Liver (tissue), 9 donors: ENCODE measurements around the gene KLK3. TPM values are rescaled to one million over a fixed set of nuclear protein-coding genes. Genes with fewer than 3 reads are reported as not detected.

Source experiments
- DNase-seq: peaks from one replicate; pipeline ENCODE4 v3.0.0-alpha.2; 2017; ENCODE audit warnings: low spot score
- H3K27ac ChIP-seq, 2 donors: one replicate each; pipeline ENCODE4 v1.7.0; 2013; ENCODE audit warnings: inconsistent platforms in 2 of 2, low read length in 2 of 2, control low read depth in 1 of 2, low read depth in 1 of 2, mild to moderate bottlenecking in 1 of 2
- H3K27me3 ChIP-seq, 4 donors: one replicate each; pipeline versions ENCODE4 v1.6.1 to v1.7.0; 2013; ENCODE audit warnings: low read length in 3 of 4, inconsistent platforms in 1 of 4, mild to moderate bottlenecking in 1 of 4, moderate library complexity in 1 of 4; ENCODE audit not compliant: control insufficient read depth in 4 of 4, insufficient read depth in 4 of 4
- H3K36me3 ChIP-seq, 4 donors: one replicate each; pipeline versions ENCODE4 v1.6.1 to v1.7.0; 2013; ENCODE audit warnings: low read length in 3 of 4, mild to moderate bottlenecking in 3 of 4, low read depth in 1 of 4, moderate library complexity in 1 of 4; ENCODE audit not compliant: control insufficient read depth in 4 of 4, insufficient read depth in 3 of 4
- H3K4me1 ChIP-seq, 4 donors: one replicate each; pipeline versions ENCODE4 v1.6.1 to v1.7.0; 2013; ENCODE audit warnings: low read length in 3 of 4, mild to moderate bottlenecking in 3 of 4, moderate library complexity in 1 of 4; ENCODE audit not compliant: control insufficient read depth in 4 of 4, insufficient read depth in 4 of 4
- H3K4me3 ChIP-seq, 3 donors: one replicate each; pipeline versions ENCODE4 v1.6.1 to v1.7.0; 2013; ENCODE audit warnings: low read length in 3 of 3, control low read depth in 1 of 3, low read depth in 1 of 3, mild to moderate bottlenecking in 1 of 3
- H3K9ac ChIP-seq, 2 donors: one replicate each; pipeline ENCODE4 v1.7.0; 2013; ENCODE audit warnings: low read length in 2 of 2, mild to moderate bottlenecking in 2 of 2, moderate library complexity in 2 of 2, control low read depth in 1 of 2, low read depth in 1 of 2
- H3K9me3 ChIP-seq, 4 donors: one replicate each; pipeline versions ENCODE4 v1.6.1 to v1.7.0; 2013; ENCODE audit warnings: low read length in 3 of 4; ENCODE audit not compliant: control insufficient read depth in 4 of 4
- FOXA1 ChIP-seq: IDR thresholded peaks from 2 replicates; pipeline ENCODE4 v1.6.1; 2016; ENCODE audit warnings: antibody characterized with exemption
- FOXA2 ChIP-seq: IDR thresholded peaks from 2 replicates; pipeline ENCODE4 v1.6.1; 2016; ENCODE audit warnings: antibody characterized with exemption
- HNF4G ChIP-seq: IDR thresholded peaks from 2 replicates; pipeline ENCODE4 v1.6.1; 2016; ENCODE audit warnings: antibody characterized with exemption
- JUND ChIP-seq, 2 donors: IDR thresholded peaks; 2 replicates each; pipeline ENCODE4 v1.6.1; 2016; ENCODE audit warnings: antibody characterized with exemption in 2 of 2
- NR2F2 ChIP-seq: IDR thresholded peaks from 2 replicates; pipeline ENCODE4 v1.6.1; 2016; ENCODE audit warnings: antibody characterized with exemption
- RAD21 ChIP-seq, 2 donors: IDR thresholded peaks; 2 replicates each; pipeline ENCODE4 v1.6.1; 2016; ENCODE audit warnings: antibody characterized with exemption in 2 of 2, mild to moderate bottlenecking in 2 of 2
- RXRA ChIP-seq, 2 donors: IDR thresholded peaks; 2 replicates each; pipeline ENCODE4 v1.6.1; 2017 to 2018; ENCODE audit warnings: antibody characterized with exemption in 2 of 2, mild to moderate bottlenecking in 1 of 2
- TAF1 ChIP-seq: conservative IDR thresholded peaks from 2 replicates; pipeline ENCODE4 v1.6.1; 2016; ENCODE audit warnings: antibody characterized with exemption, mild to moderate bottlenecking
- YY1 ChIP-seq: IDR thresholded peaks from 2 replicates; pipeline ENCODE4 v1.6.1; 2016; ENCODE audit warnings: antibody characterized with exemption, mild to moderate bottlenecking
- WGBS: extraction: QIAGEN DNeasy Blood & Tissue Kit; methylation state at CpG from one replicate; pipeline ENCODE4 v1.1.7; 2013; 5-methylcytosine and 5-hydroxymethylcytosine counted together
- polyA plus RNA-seq, 2 donors: library from polyadenylated mRNA; stranded (reverse) in 1 of 2; unstranded in 1 of 2; fragments of 200-250 nt in 1 of 2; fragments of >200 nt in 1 of 2; fragmentation: Nextera tagmentation in 1 of 2; extraction: Ambion mirVana in 1 of 2; gene quantifications; one replicate each; pipeline versions ENCODE4 v1.2.1 to v1.2.3, GENCODE V29; 2013 to 2015
- total RNA-seq, 2 donors: library from RNA; depleted of rRNA; stranded (reverse); fragments of >200 nt; gene quantifications; one replicate each; pipeline ENCODE4 v1.2.3, GENCODE V29; 2014
- TF ChIP-seq, protein P1 (sequence below): IDR thresholded peaks from 2 replicates; pipeline ENCODE4 v1.6.1; 2016; ENCODE audit warnings: antibody characterized with exemption
- TF ChIP-seq, protein P2 (sequence below): fragments of 150-350 bp; IDR thresholded peaks from 2 replicates; pipeline ENCODE4 v1.5.1; 2017; ENCODE audit warnings: improper control_type of control experiment, low read depth, low read length; ENCODE audit not compliant: missing input control
- donor health status: healthy.
- donor health status: healthy.
- donor health status: healthy.
- donor health status: healthy.
- donor health status: healthy.

KLK3 gene
- total and polyA plus RNA-seq, 4 donors = not detected

DNA sequence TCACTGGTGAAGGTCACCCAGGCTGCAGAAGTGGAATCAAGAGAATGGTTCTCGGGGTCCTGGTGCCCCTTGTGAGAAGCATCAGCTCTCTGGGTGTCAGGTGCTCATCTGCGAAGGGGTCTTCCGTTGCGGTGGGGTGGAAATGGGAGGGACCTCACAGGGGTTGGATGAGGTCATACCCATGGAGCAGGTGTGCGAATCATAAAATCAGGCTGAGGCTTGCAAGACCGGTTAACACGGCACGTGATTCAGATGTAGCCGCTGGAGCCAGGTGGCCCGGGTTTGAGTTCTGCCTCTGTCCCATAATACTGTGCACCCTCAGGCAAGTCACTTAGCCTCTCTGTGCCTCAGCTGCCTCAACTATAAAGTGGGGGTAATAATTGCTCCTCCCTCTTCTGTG, 17.4 kb upstream of the KLK3 start:
- Histone ChIP-seq H3K27me3 (no peaks in the 10 kb centered on the region), H3K27ac (no peak overlapping the region), H3K9me3 (no peaks in the 10 kb centered on the region), H3K36me3 (no peaks in the 10 kb centered on the region), H3K4me1 (peaks cover 0 to 11% (median 4%) of the 10 kb centered on the region in 4 donors), H3K4me3 (no peak overlapping the region), H3K9ac (no peak overlapping the region)
- TF ChIP-seq NR2F2 (no peak), FOXA2 (no peak), YY1 (no peak), TAF1 (no peak), HNF4G (no peak), RAD21 (IDR thresholded peaks at IDR 0.05) (no peak), RXRA (IDR thresholded peaks at IDR 0.05) (no peak)
- TF ChIP-seq, protein P1, sequence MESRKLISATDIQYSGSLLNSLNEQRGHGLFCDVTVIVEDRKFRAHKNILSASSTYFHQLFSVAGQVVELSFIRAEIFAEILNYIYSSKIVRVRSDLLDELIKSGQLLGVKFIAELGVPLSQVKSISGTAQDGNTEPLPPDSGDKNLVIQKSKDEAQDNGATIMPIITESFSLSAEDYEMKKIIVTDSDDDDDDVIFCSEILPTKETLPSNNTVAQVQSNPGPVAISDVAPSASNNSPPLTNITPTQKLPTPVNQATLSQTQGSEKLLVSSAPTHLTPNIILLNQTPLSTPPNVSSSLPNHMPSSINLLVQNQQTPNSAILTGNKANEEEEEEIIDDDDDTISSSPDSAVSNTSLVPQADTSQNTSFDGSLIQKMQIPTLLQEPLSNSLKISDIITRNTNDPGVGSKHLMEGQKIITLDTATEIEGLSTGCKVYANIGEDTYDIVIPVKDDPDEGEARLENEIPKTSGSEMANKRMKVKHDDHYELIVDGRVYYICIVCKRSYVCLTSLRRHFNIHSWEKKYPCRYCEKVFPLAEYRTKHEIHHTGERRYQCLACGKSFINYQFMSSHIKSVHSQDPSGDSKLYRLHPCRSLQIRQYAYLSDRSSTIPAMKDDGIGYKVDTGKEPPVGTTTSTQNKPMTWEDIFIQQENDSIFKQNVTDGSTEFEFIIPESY = no peak
- 76% methylated on average over 10 of the region's 10 CpGs for WGBS
- no peak for DNase-seq

- WGBS = 22% methylated on average over 6 of the region's 6 CpGs
- no peaks in the 10 kb centered on the region for H3K27me3 ChIP-seq
- DNase-seq = no peak
- no peak overlapping the region for H3K4me3 ChIP-seq
- H3K9me3 ChIP-seq = no peaks in the 10 kb centered on the region
- no peak overlapping the region for H3K9ac ChIP-seq
- TF ChIP-seq JUND (IDR thresholded peaks at IDR 0.05) (no peak), FOXA2 (no peak), FOXA1 (no peak), TAF1 (no peak)
- TF ChIP-seq, protein P1 = no peak
- TF ChIP-seq, protein P2, sequence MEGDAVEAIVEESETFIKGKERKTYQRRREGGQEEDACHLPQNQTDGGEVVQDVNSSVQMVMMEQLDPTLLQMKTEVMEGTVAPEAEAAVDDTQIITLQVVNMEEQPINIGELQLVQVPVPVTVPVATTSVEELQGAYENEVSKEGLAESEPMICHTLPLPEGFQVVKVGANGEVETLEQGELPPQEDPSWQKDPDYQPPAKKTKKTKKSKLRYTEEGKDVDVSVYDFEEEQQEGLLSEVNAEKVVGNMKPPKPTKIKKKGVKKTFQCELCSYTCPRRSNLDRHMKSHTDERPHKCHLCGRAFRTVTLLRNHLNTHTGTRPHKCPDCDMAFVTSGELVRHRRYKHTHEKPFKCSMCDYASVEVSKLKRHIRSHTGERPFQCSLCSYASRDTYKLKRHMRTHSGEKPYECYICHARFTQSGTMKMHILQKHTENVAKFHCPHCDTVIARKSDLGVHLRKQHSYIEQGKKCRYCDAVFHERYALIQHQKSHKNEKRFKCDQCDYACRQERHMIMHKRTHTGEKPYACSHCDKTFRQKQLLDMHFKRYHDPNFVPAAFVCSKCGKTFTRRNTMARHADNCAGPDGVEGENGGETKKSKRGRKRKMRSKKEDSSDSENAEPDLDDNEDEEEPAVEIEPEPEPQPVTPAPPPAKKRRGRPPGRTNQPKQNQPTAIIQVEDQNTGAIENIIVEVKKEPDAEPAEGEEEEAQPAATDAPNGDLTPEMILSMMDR = no peak
- no peak overlapping the region for H3K27ac ChIP-seq
- H3K4me1 ChIP-seq = peaks cover 0 to 11% (median 4%) of the 10 kb centered on the region in 4 donors
- H3K36me3 ChIP-seq = no peaks in the 10 kb centered on the region
Observed at GRCh38 chr19:50838239-50838638, 16.5 kb upstream of the KLK3 start.
